ENCODE data around the gene IL1RAP. TPM values are rescaled to one million over a fixed set of nuclear protein-coding genes. Genes with fewer than 3 reads are reported as not detected.

IL1RAP gene
- total and polyA plus RNA-seq, 9 of the 15 experiments (the other 6 are each of a cell fraction or from before 2014, with no cell fraction given) = 0.23 to 1.8 (median 0.88) TPM

DNA sequence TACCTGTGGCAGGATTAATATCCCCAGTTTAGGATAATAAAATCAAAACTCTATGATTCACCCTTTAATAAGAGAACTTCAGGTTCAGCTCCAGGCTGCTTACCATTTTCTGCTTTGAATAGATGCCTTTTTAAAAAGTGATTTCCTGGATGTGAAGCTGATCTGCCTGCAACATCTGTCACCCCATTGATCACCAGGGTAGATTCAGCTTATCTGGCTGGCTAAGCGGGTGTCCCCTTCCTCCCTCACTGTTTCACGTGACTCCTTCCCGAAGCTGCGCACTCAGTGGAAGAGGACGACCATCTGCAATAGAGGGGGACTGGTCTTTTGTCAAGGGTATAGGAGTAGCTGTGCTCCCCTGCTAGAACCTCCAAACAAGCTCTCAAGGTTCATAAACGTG lies 128.1 kb downstream of the IL1RAP start:
- Histone ChIP-seq H3K4me3 (no peak overlapping the region), H2AFZ (ENCODE audit: low read depth, low read length) (no peak overlapping the region), H3K36me3 (ENCODE audit: control insufficient read depth, insufficient read depth, low read length) (no peaks in the 10 kb centered on the region), H3K9me3 (replicated peaks; ENCODE audit: control insufficient read depth, insufficient read depth, low read depth, low read length) (no peaks in the 10 kb centered on the region), H3K4me1 (replicated peaks in 1 of 2; ENCODE audit: control insufficient read depth in 2 of 2, insufficient read depth in 2 of 2, low read length in 2 of 2) (no peaks in the 10 kb centered on the region), H3K27me3 (ENCODE audit: control insufficient read depth in 2 of 2, insufficient read depth in 2 of 2, low read length in 2 of 2) (no peaks in the 10 kb centered on the region), H3K9me1 (ENCODE audit: control insufficient read depth, insufficient read depth, low read length) (no peaks in the 10 kb centered on the region), H4K20me1 (replicated peaks; ENCODE audit: control insufficient read depth, insufficient read depth, low read length) (no peaks in the 10 kb centered on the region), H3K27ac (ENCODE audit: extremely low read depth, low read depth, low read length) (no peak overlapping the region), H3K4me2 (ENCODE audit: insufficient read depth, low read length) (no peak overlapping the region), H3K79me2 (ENCODE audit: control insufficient read depth, insufficient read depth, low read length) (no peaks in the 10 kb centered on the region), H3K9ac (ENCODE audit: insufficient read depth in 1 of 2, low read depth in 2 of 2, low read length in 2 of 2) (no peak overlapping the region)
- intact Hi-C loops (cut with micrococcal nuclease) = no loop called here
- DNase-seq (ENCODE audit: extremely low read depth in 1 of 4, low spot score in 3 of 4) (no peak), FAIRE-seq (no peak), ATAC-seq (no peak)
- 0% methylated on average over 6 of the region's 6 CpGs for WGBS (ENCODE audit: insufficient coverage, low coverage, missing lambda C conversion rate)
- ChIA-PET POLR2A (no interaction called here), CTCF (ENCODE audit: low intra/inter-chr PET ratio) (no interaction called here)
- BruUV-seq (replicated peaks) = no TSS peak
- in situ Hi-C loops (cut with MboI) = no loop called here
- TF ChIP-seq MTA3 (IDR thresholded peaks at IDR 0.05; ENCODE audit: borderline replicate concordance) (no peak), NFE2L1 (tag; IDR thresholded peaks at IDR 0.05; ENCODE audit: borderline replicate concordance, low read depth) (no peak), POLR2AphosphoS2 (IDR thresholded peaks at IDR 0.05; ENCODE audit: low read length) (no peak), POU5F1 (IDR thresholded peaks at IDR 0.05; ENCODE audit: borderline replicate concordance, low read depth, low read length, partially characterized antibody) (no peak), NFE2 (IDR thresholded peaks at IDR 0.05; ENCODE audit: low read depth) (no peak), TBP (optimal IDR thresholded peaks at IDR 0.05; ENCODE audit: low read depth, low read length) (no peak), JUN (IDR thresholded peaks at IDR 0.05; ENCODE audit: borderline replicate concordance, low read depth, low read length) (no peak), JUN (CRISPR knock-in tag; IDR thresholded peaks at IDR 0.05; ENCODE audit: borderline replicate concordance) (no peak), ZNF384 (IDR thresholded peaks at IDR 0.05; ENCODE audit: low read depth, low read length) (no peak), ZNF785 (CRISPR knock-in tag; IDR thresholded peaks at IDR 0.05) (no peak), ELF2 (CRISPR knock-in tag; IDR thresholded peaks at IDR 0.05) (no peak), HOXB6 (CRISPR knock-in tag; IDR thresholded peaks at IDR 0.05; ENCODE audit: borderline replicate concordance) (no peak)
- TF ChIP-seq, protein P1, sequence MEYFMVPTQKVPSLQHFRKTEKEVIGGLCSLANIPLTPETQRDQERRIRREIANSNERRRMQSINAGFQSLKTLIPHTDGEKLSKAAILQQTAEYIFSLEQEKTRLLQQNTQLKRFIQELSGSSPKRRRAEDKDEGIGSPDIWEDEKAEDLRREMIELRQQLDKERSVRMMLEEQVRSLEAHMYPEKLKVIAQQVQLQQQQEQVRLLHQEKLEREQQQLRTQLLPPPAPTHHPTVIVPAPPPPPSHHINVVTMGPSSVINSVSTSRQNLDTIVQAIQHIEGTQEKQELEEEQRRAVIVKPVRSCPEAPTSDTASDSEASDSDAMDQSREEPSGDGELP (CRISPR knock-in tag; IDR thresholded peaks at IDR 0.05; ENCODE audit: borderline replicate concordance) = no peak
- TF ChIP-seq, protein P2, sequence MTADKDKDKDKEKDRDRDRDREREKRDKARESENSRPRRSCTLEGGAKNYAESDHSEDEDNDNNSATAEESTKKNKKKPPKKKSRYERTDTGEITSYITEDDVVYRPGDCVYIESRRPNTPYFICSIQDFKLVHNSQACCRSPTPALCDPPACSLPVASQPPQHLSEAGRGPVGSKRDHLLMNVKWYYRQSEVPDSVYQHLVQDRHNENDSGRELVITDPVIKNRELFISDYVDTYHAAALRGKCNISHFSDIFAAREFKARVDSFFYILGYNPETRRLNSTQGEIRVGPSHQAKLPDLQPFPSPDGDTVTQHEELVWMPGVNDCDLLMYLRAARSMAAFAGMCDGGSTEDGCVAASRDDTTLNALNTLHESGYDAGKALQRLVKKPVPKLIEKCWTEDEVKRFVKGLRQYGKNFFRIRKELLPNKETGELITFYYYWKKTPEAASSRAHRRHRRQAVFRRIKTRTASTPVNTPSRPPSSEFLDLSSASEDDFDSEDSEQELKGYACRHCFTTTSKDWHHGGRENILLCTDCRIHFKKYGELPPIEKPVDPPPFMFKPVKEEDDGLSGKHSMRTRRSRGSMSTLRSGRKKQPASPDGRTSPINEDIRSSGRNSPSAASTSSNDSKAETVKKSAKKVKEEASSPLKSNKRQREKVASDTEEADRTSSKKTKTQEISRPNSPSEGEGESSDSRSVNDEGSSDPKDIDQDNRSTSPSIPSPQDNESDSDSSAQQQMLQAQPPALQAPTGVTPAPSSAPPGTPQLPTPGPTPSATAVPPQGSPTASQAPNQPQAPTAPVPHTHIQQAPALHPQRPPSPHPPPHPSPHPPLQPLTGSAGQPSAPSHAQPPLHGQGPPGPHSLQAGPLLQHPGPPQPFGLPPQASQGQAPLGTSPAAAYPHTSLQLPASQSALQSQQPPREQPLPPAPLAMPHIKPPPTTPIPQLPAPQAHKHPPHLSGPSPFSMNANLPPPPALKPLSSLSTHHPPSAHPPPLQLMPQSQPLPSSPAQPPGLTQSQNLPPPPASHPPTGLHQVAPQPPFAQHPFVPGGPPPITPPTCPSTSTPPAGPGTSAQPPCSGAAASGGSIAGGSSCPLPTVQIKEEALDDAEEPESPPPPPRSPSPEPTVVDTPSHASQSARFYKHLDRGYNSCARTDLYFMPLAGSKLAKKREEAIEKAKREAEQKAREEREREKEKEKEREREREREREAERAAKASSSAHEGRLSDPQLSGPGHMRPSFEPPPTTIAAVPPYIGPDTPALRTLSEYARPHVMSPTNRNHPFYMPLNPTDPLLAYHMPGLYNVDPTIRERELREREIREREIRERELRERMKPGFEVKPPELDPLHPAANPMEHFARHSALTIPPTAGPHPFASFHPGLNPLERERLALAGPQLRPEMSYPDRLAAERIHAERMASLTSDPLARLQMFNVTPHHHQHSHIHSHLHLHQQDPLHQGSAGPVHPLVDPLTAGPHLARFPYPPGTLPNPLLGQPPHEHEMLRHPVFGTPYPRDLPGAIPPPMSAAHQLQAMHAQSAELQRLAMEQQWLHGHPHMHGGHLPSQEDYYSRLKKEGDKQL (CRISPR knock-in tag; IDR thresholded peaks at IDR 0.05; ENCODE audit: borderline replicate concordance) = no peak
- TF ChIP-seq, protein P3, sequence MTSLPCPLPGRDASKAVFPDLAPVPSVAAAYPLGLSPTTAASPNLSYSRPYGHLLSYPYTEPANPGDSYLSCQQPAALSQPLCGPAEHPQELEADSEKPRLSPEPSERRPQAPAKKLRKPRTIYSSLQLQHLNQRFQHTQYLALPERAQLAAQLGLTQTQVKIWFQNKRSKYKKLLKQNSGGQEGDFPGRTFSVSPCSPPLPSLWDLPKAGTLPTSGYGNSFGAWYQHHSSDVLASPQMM (CRISPR knock-in tag; IDR thresholded peaks at IDR 0.05) = no peak
